ENCODE measurements around the gene ZNF593. TPM values are rescaled to one million over a fixed set of nuclear protein-coding genes. Genes with fewer than 3 reads are reported as not detected.

Gene ZNF593
- total and polyA plus RNA-seq, 9 of the 15 experiments (the other 6 are each of a cell fraction or from before 2014, with no cell fraction given), result 9.8 to 334 (median 48.2) TPM

DNA sequence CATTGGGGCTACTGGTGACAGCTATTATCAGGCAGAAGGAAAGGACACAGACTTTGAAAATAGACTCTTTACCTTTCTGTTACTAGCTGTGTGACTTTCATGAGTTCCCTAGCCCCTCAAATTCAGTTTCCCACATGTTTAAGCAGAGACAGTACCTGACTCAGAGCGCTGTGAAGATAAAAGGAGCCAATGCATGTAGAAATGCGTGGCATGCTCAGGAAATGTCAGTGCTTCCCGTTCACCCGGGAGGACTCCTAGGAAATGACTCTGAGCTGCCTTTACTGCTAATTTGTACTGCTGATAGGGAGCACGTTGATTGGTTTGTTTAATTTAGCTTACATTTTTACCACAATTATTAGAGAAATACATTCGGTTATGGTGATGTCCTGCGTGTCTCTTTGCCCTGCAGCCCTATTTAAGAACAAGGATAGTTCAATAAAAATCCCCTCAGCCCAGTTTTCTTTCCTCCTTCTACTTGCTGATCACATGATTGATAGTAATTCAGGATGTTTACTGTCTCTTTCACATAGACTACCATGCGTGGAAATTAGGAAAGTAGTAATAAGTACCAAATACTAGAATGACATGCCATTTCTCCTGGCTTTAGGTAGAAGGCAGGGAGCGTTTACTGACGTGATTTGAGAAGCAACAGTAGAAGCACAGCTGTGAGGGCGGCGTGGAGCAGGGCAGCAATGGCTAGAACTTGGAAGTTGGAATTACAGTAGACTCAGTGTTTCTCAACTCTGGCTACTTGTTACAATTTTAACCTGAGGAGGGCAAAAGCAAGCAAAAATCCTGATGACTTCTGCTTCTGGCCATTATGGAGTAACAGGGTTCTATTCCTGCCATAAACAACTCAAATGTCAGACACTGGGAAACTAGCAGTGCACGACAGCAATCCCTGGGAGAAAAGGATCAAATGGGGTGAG is 42.2 kb upstream of the ZNF593 start (continued):
- TF ChIP-seq, protein P1, sequence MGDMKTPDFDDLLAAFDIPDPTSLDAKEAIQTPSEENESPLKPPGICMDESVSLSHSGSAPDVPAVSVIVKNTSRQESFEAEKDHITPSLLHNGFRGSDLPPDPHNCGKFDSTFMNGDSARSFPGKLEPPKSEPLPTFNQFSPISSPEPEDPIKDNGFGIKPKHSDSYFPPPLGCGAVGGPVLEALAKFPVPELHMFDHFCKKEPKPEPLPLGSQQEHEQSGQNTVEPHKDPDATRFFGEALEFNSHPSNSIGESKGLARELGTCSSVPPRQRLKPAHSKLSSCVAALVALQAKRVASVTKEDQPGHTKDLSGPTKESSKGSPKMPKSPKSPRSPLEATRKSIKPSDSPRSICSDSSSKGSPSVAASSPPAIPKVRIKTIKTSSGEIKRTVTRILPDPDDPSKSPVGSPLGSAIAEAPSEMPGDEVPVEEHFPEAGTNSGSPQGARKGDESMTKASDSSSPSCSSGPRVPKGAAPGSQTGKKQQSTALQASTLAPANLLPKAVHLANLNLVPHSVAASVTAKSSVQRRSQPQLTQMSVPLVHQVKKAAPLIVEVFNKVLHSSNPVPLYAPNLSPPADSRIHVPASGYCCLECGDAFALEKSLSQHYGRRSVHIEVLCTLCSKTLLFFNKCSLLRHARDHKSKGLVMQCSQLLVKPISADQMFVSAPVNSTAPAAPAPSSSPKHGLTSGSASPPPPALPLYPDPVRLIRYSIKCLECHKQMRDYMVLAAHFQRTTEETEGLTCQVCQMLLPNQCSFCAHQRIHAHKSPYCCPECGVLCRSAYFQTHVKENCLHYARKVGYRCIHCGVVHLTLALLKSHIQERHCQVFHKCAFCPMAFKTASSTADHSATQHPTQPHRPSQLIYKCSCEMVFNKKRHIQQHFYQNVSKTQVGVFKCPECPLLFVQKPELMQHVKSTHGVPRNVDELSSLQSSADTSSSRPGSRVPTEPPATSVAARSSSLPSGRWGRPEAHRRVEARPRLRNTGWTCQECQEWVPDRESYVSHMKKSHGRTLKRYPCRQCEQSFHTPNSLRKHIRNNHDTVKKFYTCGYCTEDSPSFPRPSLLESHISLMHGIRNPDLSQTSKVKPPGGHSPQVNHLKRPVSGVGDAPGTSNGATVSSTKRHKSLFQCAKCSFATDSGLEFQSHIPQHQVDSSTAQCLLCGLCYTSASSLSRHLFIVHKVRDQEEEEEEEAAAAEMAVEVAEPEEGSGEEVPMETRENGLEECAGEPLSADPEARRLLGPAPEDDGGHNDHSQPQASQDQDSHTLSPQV (IDR thresholded peaks at IDR 0.05), result peak; percentile 90
- TF ChIP-seq MYC (IDR thresholded peaks at IDR 0.05; ENCODE audit: low read depth, low read length), result 0 out of 2 replicates have a peak, but pooled peaks have one; percentile 5
- no peak for TF ChIP-seq MYC (CRISPR knock-in tag; IDR thresholded peaks at IDR 0.05; ENCODE audit: borderline replicate concordance, low read depth)
- peak; percentile 54 for TF ChIP-seq TAF9B (IDR thresholded peaks at IDR 0.05; ENCODE audit: partially characterized antibody)
- peak; percentile 59 for TF ChIP-seq SAP30 (IDR thresholded peaks at IDR 0.05; ENCODE audit: borderline replicate concordance, insufficient read depth, low read depth, low read length, poor library complexity, severe bottlenecking)
- TF ChIP-seq KHSRP (IDR thresholded peaks at IDR 0.05), result no peak
- TF ChIP-seq, protein P2, sequence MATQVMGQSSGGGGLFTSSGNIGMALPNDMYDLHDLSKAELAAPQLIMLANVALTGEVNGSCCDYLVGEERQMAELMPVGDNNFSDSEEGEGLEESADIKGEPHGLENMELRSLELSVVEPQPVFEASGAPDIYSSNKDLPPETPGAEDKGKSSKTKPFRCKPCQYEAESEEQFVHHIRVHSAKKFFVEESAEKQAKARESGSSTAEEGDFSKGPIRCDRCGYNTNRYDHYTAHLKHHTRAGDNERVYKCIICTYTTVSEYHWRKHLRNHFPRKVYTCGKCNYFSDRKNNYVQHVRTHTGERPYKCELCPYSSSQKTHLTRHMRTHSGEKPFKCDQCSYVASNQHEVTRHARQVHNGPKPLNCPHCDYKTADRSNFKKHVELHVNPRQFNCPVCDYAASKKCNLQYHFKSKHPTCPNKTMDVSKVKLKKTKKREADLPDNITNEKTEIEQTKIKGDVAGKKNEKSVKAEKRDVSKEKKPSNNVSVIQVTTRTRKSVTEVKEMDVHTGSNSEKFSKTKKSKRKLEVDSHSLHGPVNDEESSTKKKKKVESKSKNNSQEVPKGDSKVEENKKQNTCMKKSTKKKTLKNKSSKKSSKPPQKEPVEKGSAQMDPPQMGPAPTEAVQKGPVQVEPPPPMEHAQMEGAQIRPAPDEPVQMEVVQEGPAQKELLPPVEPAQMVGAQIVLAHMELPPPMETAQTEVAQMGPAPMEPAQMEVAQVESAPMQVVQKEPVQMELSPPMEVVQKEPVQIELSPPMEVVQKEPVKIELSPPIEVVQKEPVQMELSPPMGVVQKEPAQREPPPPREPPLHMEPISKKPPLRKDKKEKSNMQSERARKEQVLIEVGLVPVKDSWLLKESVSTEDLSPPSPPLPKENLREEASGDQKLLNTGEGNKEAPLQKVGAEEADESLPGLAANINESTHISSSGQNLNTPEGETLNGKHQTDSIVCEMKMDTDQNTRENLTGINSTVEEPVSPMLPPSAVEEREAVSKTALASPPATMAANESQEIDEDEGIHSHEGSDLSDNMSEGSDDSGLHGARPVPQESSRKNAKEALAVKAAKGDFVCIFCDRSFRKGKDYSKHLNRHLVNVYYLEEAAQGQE (IDR thresholded peaks at IDR 0.05; ENCODE audit: borderline replicate concordance), result no peak; the same call in 1 of the 2 replicates
- TF ChIP-seq, protein P2 (CRISPR knock-in tag; IDR thresholded peaks at IDR 0.05; ENCODE audit: low read depth), result peak; percentile 53; the same call in 1 of the 2 replicates
- 0 out of 2 replicates have a peak, but pooled peaks have one; percentile 24 for TF ChIP-seq RB1 (IDR thresholded peaks at IDR 0.05; ENCODE audit: low read depth)
- no peak for TF ChIP-seq TEAD1 (CRISPR knock-in tag; IDR thresholded peaks at IDR 0.05)
- TF ChIP-seq E2F3 (CRISPR knock-in tag; IDR thresholded peaks at IDR 0.05), result peak; percentile 10; the same call in 1 of the 2 replicates
- peak; percentile 51 for TF ChIP-seq POLR2B (IDR thresholded peaks at IDR 0.05; ENCODE audit: low read depth, partially characterized antibody)
